Ammon's horn (tissue), 1 donor: ENCODE measurements around the gene PCYOX1L.

Experiments
- DNase-seq: peaks from one replicate; pipeline ENCODE4 v3.0.0-alpha.2; 2016; ENCODE audit warnings: low spot score

PCYOX1L gene

GRCh38 chr5:149367972-149368645 lies 10.3 kb downstream of the PCYOX1L start:
- no peak for DNase-seq

GRCh38 chr5:149370878-149371277 lies 13.0 kb downstream of the PCYOX1L start:
- no peak for DNase-seq

- DNase-seq = peak; percentile 61
These were observed 13.6 kb downstream of the PCYOX1L start for GRCh38 chr5:149371296-149371962.

- no peak for DNase-seq
These were observed 14.4 kb downstream of the PCYOX1L start for GRCh38 chr5:149372076-149372795.

GRCh38 chr5:149372932-149373331 lies 15.1 kb downstream of the PCYOX1L start:
- DNase-seq = no peak

GRCh38 chr5:149374303-149374702 lies 16.5 kb downstream of the PCYOX1L start:
- DNase-seq = no peak

GRCh38 chr5:149374801-149375200 lies 17.0 kb downstream of the PCYOX1L start:
- DNase-seq = no peak

- no peak for DNase-seq
These were observed 17.6 kb downstream of the PCYOX1L start for GRCh38 chr5:149375434-149375833.

GRCh38 chr5:149376104-149376503 lies 18.3 kb downstream of the PCYOX1L start:
- no peak for DNase-seq

GRCh38 chr5:149376711-149377447 lies 19.0 kb downstream of the PCYOX1L start:
- no peak for DNase-seq

- no peak for DNase-seq
These were observed 20.5 kb downstream of the PCYOX1L start for GRCh38 chr5:149378241-149378820.

GRCh38 chr5:149379177-149379761 lies 21.4 kb downstream of the PCYOX1L start, which contains the start of gene IL17B:
TSS of gene IL17B (minus strand) at chr5:149379292. CDS start at chr5:149379225, 67 bp downstream.
- no peak for DNase-seq

GRCh38 chr5:149379818-149380374 lies 22.1 kb downstream of the PCYOX1L start:
- no peak for DNase-seq

GRCh38 chr5:149380466-149381121 lies 22.7 kb downstream of the PCYOX1L start:
- DNase-seq = no peak

GRCh38 chr5:149381261-149381985 lies 23.6 kb downstream of the PCYOX1L start:
- no peak for DNase-seq

GRCh38 chr5:149381986-149382338 lies 24.1 kb downstream of the PCYOX1L start:
- peak; percentile 63 for DNase-seq

GRCh38 chr5:149382517-149383220 lies 24.8 kb downstream of the PCYOX1L start:
- DNase-seq = no peak

- DNase-seq = no peak
These were observed 25.6 kb downstream of the PCYOX1L start for GRCh38 chr5:149383399-149383798.

GRCh38 chr5:149386166-149386565 lies 28.3 kb downstream of the PCYOX1L start:
- DNase-seq = no peak
